ENCODE data around the gene MYL3. TPM values are rescaled to one million over a fixed set of nuclear protein-coding genes. Genes with fewer than 3 reads are reported as not detected.
"Not testable (repeated sequence)": the region's sequence is repeated elsewhere in the genome, so short reads cannot be mapped to it uniquely, and the experiment has no call there.

The MYL3 gene
- total and polyA plus RNA-seq, 5 donors from 2014 or later, result not detected

- H3K4me1 Mint-ChIP-seq, result peaks cover 0 to 9% (median 4%) of the 10 kb centered on the region in 4 donors
- no peak overlapping the region for H3K4me3 Mint-ChIP-seq
- no peaks in the 10 kb centered on the region for H3K4me1 ChIP-seq (ENCODE audit: control insufficient read depth, insufficient read depth, low read length, poor library complexity, severe bottlenecking)
- no peaks in the 10 kb centered on the region for H3K9me3 ChIP-seq (ENCODE audit: control insufficient read depth in 2 of 2, low read length in 2 of 2)
- ATAC-seq (ENCODE audit: low read depth in 2 of 2) (no peak), DNase-seq (no peak)
- H3K36me3 ChIP-seq (ENCODE audit: control insufficient read depth, insufficient read depth, low read length), result no peaks in the 10 kb centered on the region
- H3K27ac ChIP-seq (ENCODE audit: insufficient read depth, low read length, poor library complexity, severe bottlenecking), result no peak overlapping the region
- H3K27me3 Mint-ChIP-seq, result peaks cover 13% of the 10 kb centered on the region
- no peak overlapping the region for H3K4me3 ChIP-seq (ENCODE audit: low read depth, low read length)
- H3K27ac Mint-ChIP-seq, result no peak overlapping the region
- H3K27me3 ChIP-seq (ENCODE audit: control insufficient read depth, insufficient read depth, low read length), result peaks cover 2% of the 10 kb centered on the region
- H3K9me3 Mint-ChIP-seq, result no peaks in the 10 kb centered on the region
- H3K36me3 Mint-ChIP-seq, result no peaks in the 10 kb centered on the region
Observed at GRCh38 chr3:46830801-46831200, 32.4 kb downstream of the MYL3 start.

- no peaks in the 10 kb centered on the region for H3K36me3 ChIP-seq (ENCODE audit: control insufficient read depth, insufficient read depth, low read length)
- no peaks in the 10 kb centered on the region for H3K9me3 ChIP-seq (ENCODE audit: control insufficient read depth in 2 of 2, low read length in 2 of 2)
- H3K4me3 ChIP-seq (ENCODE audit: low read depth, low read length), result no peak overlapping the region
- H3K4me1 ChIP-seq (ENCODE audit: control insufficient read depth, insufficient read depth, low read length, poor library complexity, severe bottlenecking), result no peaks in the 10 kb centered on the region
- Mint-ChIP-seq H3K27me3 (peaks cover 20% of the 10 kb centered on the region), H3K4me3 (no peak overlapping the region), H3K4me1 (peaks cover 0 to 9% (median 3%) of the 10 kb centered on the region in 4 donors), H3K27ac (no peak overlapping the region), H3K36me3 (no peaks in the 10 kb centered on the region), H3K9me3 (peaks cover 0 to 2% (median 0%) of the 10 kb centered on the region in 7 donors)
- ATAC-seq (ENCODE audit: low read depth in 2 of 2), result peak in 1 of 2 donors; percentile 14
- H3K27ac ChIP-seq (ENCODE audit: insufficient read depth, low read length, poor library complexity, severe bottlenecking), result no peak overlapping the region
- DNase-seq, result peak in 1 of 3 donors; percentile 38
- H3K27me3 ChIP-seq (ENCODE audit: control insufficient read depth, insufficient read depth, low read length), result peaks cover 2% of the 10 kb centered on the region
Observed at GRCh38 chr3:46829699-46830208, 33.5 kb downstream of the MYL3 start.

GRCh38 chr3:46825450-46825849, 37.8 kb downstream of the MYL3 start:
- Histone ChIP-seq H3K9me3 (ENCODE audit: control insufficient read depth in 2 of 2, low read length in 2 of 2) (peaks cover 8 to 9% of the 10 kb centered on the region in 2 experiments), H3K4me3 (ENCODE audit: low read depth, low read length) (no peak overlapping the region), H3K27ac (ENCODE audit: insufficient read depth, low read length, poor library complexity, severe bottlenecking) (no peak overlapping the region), H3K4me1 (ENCODE audit: control insufficient read depth, insufficient read depth, low read length, poor library complexity, severe bottlenecking) (no peaks in the 10 kb centered on the region), H3K36me3 (ENCODE audit: control insufficient read depth, insufficient read depth, low read length) (no peaks in the 10 kb centered on the region), H3K27me3 (ENCODE audit: control insufficient read depth, insufficient read depth, low read length) (peaks cover 2% of the 10 kb centered on the region)
- DNase-seq (no peak), ATAC-seq (ENCODE audit: low read depth in 2 of 2) (no peak)
- Mint-ChIP-seq H3K27me3 (peaks cover 29% of the 10 kb centered on the region), H3K36me3 (peaks cover 9% of the 10 kb centered on the region), H3K4me1 (peaks cover 0 to 9% (median 2%) of the 10 kb centered on the region in 4 donors), H3K27ac (no peak overlapping the region), H3K4me3 (no peak overlapping the region), H3K9me3 (peaks cover 0 to 19% (median 5%) of the 10 kb centered on the region in 7 donors)

- H3K27ac Mint-ChIP-seq, result no peak overlapping the region
- H3K9me3 Mint-ChIP-seq, result peaks cover 2 to 19% (median 7%) of the 10 kb centered on the region in 7 donors
- H3K27me3 Mint-ChIP-seq, result peaks cover 29% of the 10 kb centered on the region
- H3K4me3 Mint-ChIP-seq, result no peak overlapping the region
- H3K4me1 Mint-ChIP-seq, result peaks cover 0 to 9% (median 2%) of the 10 kb centered on the region in 4 donors
- peaks cover 8 to 9% of the 10 kb centered on the region in 2 experiments for H3K9me3 ChIP-seq (ENCODE audit: control insufficient read depth in 2 of 2, low read length in 2 of 2)
- H3K27me3 ChIP-seq (ENCODE audit: control insufficient read depth, insufficient read depth, low read length), result peaks cover 2% of the 10 kb centered on the region
- H3K4me3 ChIP-seq (ENCODE audit: low read depth, low read length), result no peak overlapping the region
- H3K36me3 Mint-ChIP-seq, result peaks cover 9% of the 10 kb centered on the region
- H3K36me3 ChIP-seq (ENCODE audit: control insufficient read depth, insufficient read depth, low read length), result no peaks in the 10 kb centered on the region
- H3K4me1 ChIP-seq (ENCODE audit: control insufficient read depth, insufficient read depth, low read length, poor library complexity, severe bottlenecking), result no peaks in the 10 kb centered on the region
- no peak for ATAC-seq (ENCODE audit: low read depth in 2 of 2)
- H3K27ac ChIP-seq (ENCODE audit: insufficient read depth, low read length, poor library complexity, severe bottlenecking), result no peak overlapping the region
- no peak for DNase-seq
Observed at GRCh38 chr3:46824211-46824970, 38.9 kb downstream of the MYL3 start.

- H3K36me3 Mint-ChIP-seq; DNase-seq; H3K36me3 ChIP-seq (ENCODE audit: control insufficient read depth, insufficient read depth, low read length); ATAC-seq (ENCODE audit: low read depth in 2 of 2); H3K9me3 ChIP-seq (ENCODE audit: control insufficient read depth in 2 of 2, low read length in 2 of 2); H3K4me1 ChIP-seq (ENCODE audit: control insufficient read depth, insufficient read depth, low read length, poor library complexity, severe bottlenecking); H3K27me3 ChIP-seq (ENCODE audit: control insufficient read depth, insufficient read depth, low read length); H3K4me3 ChIP-seq (ENCODE audit: low read depth, low read length); H3K27ac Mint-ChIP-seq; H3K4me3 Mint-ChIP-seq; H3K4me1 Mint-ChIP-seq; H3K27ac ChIP-seq (ENCODE audit: insufficient read depth, low read length, poor library complexity, severe bottlenecking): not testable (repeated sequence)
- Mint-ChIP-seq H3K9me3 (peaks cover 2 to 19% (median 7%) of the 10 kb centered on the region in 7 donors), H3K27me3 (peaks cover 34% of the 10 kb centered on the region)
Observed at GRCh38 chr3:46823314-46823713, 39.9 kb downstream of the MYL3 start.

- peaks cover 2 to 19% (median 7%) of the 10 kb centered on the region in 7 donors for H3K9me3 Mint-ChIP-seq
- H3K4me1 Mint-ChIP-seq, result no peaks in the 10 kb centered on the region
- peaks cover 27% of the 10 kb centered on the region for H3K27me3 Mint-ChIP-seq
- H3K4me1 ChIP-seq (ENCODE audit: control insufficient read depth, insufficient read depth, low read length, poor library complexity, severe bottlenecking), result no peaks in the 10 kb centered on the region
- peaks cover 8 to 9% of the 10 kb centered on the region in 2 experiments for H3K9me3 ChIP-seq (ENCODE audit: control insufficient read depth in 2 of 2, low read length in 2 of 2)
- H3K36me3 Mint-ChIP-seq, result peaks cover 9% of the 10 kb centered on the region
- H3K36me3 ChIP-seq (ENCODE audit: control insufficient read depth, insufficient read depth, low read length), result no peaks in the 10 kb centered on the region
- no peak overlapping the region for H3K27ac ChIP-seq (ENCODE audit: insufficient read depth, low read length, poor library complexity, severe bottlenecking)
- H3K4me3 Mint-ChIP-seq, result no peak overlapping the region
- H3K27ac Mint-ChIP-seq, result no peak overlapping the region
- no peak for DNase-seq
- H3K4me3 ChIP-seq (ENCODE audit: low read depth, low read length), result no peak overlapping the region
- ATAC-seq (ENCODE audit: low read depth in 2 of 2), result no peak
- H3K27me3 ChIP-seq (ENCODE audit: control insufficient read depth, insufficient read depth, low read length), result peaks cover 2% of the 10 kb centered on the region
Observed at GRCh38 chr3:46821553-46821952, 41.7 kb downstream of the MYL3 start.

- Histone ChIP-seq H3K27ac (ENCODE audit: insufficient read depth, low read length, poor library complexity, severe bottlenecking) (no peak overlapping the region), H3K4me1 (ENCODE audit: control insufficient read depth, insufficient read depth, low read length, poor library complexity, severe bottlenecking) (no peaks in the 10 kb centered on the region), H3K9me3 (ENCODE audit: control insufficient read depth in 2 of 2, low read length in 2 of 2) (peaks cover 8 to 9% of the 10 kb centered on the region in 2 experiments), H3K4me3 (ENCODE audit: low read depth, low read length) (no peak overlapping the region), H3K36me3 (ENCODE audit: control insufficient read depth, insufficient read depth, low read length) (no peaks in the 10 kb centered on the region), H3K27me3 (ENCODE audit: control insufficient read depth, insufficient read depth, low read length) (no peaks in the 10 kb centered on the region)
- H3K27me3 Mint-ChIP-seq, result peaks cover 23% of the 10 kb centered on the region
- ATAC-seq (ENCODE audit: low read depth in 2 of 2), result no peak
- peaks cover 2 to 19% (median 7%) of the 10 kb centered on the region in 7 donors for H3K9me3 Mint-ChIP-seq
- DNase-seq, result no peak
- no peak overlapping the region for H3K27ac Mint-ChIP-seq
- H3K36me3 Mint-ChIP-seq, result peaks cover 9% of the 10 kb centered on the region
- H3K4me1 Mint-ChIP-seq, result no peaks in the 10 kb centered on the region
- no peak overlapping the region for H3K4me3 Mint-ChIP-seq
Observed at GRCh38 chr3:46820852-46821251, 42.4 kb downstream of the MYL3 start.
